Stimulated activated CD4-positive, alpha-beta T cell treated with anti-CD3 and anti-CD28 coated beads, Interleukin-15, amount 100 ng/mL, for 24 hours (primary cell): Measurements from ENCODE around the gene RXFP4.
A peak's percentile ranks its signal among the peaks of the same experiment; 100 is the strongest.
"Not testable (repeated sequence)": the region's sequence is repeated elsewhere in the genome, so short reads cannot be mapped to it uniquely, and the experiment has no call there.

Source experiments
- DNase-seq: peaks from one replicate; pipeline ENCODE4 v3.0.0-alpha.2; 2020

The RXFP4 gene

GRCh38 chr1:155940993-155941844 is at the start of gene RXFP4:
Gene RXFP4 (plus strand): TSS chr1:155941638. CDS start chr1:155941710, 72 bp downstream.
- peak; percentile 23 for DNase-seq

GRCh38 chr1:155892796-155893195 is 48.6 kb upstream of the RXFP4 start:
- no peak for DNase-seq

GRCh38 chr1:155893389-155894142 is 47.9 kb upstream of the RXFP4 start:
- DNase-seq: no peak

GRCh38 chr1:155895617-155896016 is 45.8 kb upstream of the RXFP4 start:
- DNase-seq: not testable (repeated sequence)

GRCh38 chr1:155896476-155896875 is 45.0 kb upstream of the RXFP4 start:
- DNase-seq: not testable (repeated sequence)

GRCh38 chr1:155897746-155898145 is 43.7 kb upstream of the RXFP4 start:
- DNase-seq: no peak

GRCh38 chr1:155898888-155899287 is 42.5 kb upstream of the RXFP4 start:
- DNase-seq: no peak

GRCh38 chr1:155899683-155900082 is 41.8 kb upstream of the RXFP4 start:
- DNase-seq: no peak

GRCh38 chr1:155900161-155900560 is 41.3 kb upstream of the RXFP4 start:
- no peak for DNase-seq

- no peak for DNase-seq
These were observed 37.2 kb upstream of the RXFP4 start for GRCh38 chr1:155904261-155904660.

- no peak for DNase-seq
These were observed 31.5 kb upstream of the RXFP4 start for GRCh38 chr1:155909894-155910293.

- peak; percentile 15 for DNase-seq
These were observed 30.8 kb upstream of the RXFP4 start for GRCh38 chr1:155910621-155911121.

GRCh38 chr1:155911156-155912055 is 30.0 kb upstream of the RXFP4 start, which contains the start of gene RIT1:
Gene RIT1 (minus strand): TSS chr1:155911349. CDS start chr1:155910761, 588 bp downstream.
- DNase-seq: peak; percentile 90

- no peak for DNase-seq
These were observed 29.3 kb upstream of the RXFP4 start for GRCh38 chr1:155912056-155912536.

- DNase-seq: no peak
These were observed 27.3 kb upstream of the RXFP4 start for GRCh38 chr1:155913969-155914757.

- DNase-seq: no peak
These were observed 22.8 kb upstream of the RXFP4 start for GRCh38 chr1:155918660-155919059.

GRCh38 chr1:155919801-155920200 is 21.6 kb upstream of the RXFP4 start:
- no peak for DNase-seq

GRCh38 chr1:155920717-155921116 is 20.7 kb upstream of the RXFP4 start:
- DNase-seq: no peak

- no peak for DNase-seq
These were observed 15.9 kb upstream of the RXFP4 start for GRCh38 chr1:155925506-155925905.

GRCh38 chr1:155929057-155929456 is 12.4 kb upstream of the RXFP4 start:
- DNase-seq: no peak

GRCh38 chr1:155930725-155931124 is 10.7 kb upstream of the RXFP4 start:
- not testable (repeated sequence) for DNase-seq
